ENCODE results near the gene BARX2.

Gene BARX2

DNA sequence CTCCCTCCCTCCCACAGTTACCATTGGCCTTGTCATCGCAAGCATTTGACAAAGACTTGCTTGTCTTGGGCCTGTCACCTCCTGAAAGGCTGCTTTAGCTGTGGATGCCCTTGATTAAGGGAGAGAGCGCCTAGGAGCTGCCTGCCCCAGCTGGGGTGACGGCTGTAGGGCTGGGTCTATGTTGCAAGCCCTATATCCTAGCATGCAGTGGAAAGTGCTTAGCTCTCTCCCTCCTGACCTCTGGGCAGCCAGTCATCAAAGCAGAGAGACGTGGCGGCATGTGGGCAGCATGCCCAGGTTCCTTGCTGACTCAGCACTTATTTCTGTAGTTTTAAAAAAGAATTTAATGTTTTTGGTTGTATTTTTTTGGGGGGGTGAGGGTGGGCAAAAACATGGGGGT is 75.9 kb downstream of the BARX2 start:
- peak; percentile 5 for DNase-seq (ENCODE audit: low read depth)
- H3K4me3 ChIP-seq (ENCODE audit: low read length), result no peak overlapping the region
- TF ChIP-seq, protein P1, sequence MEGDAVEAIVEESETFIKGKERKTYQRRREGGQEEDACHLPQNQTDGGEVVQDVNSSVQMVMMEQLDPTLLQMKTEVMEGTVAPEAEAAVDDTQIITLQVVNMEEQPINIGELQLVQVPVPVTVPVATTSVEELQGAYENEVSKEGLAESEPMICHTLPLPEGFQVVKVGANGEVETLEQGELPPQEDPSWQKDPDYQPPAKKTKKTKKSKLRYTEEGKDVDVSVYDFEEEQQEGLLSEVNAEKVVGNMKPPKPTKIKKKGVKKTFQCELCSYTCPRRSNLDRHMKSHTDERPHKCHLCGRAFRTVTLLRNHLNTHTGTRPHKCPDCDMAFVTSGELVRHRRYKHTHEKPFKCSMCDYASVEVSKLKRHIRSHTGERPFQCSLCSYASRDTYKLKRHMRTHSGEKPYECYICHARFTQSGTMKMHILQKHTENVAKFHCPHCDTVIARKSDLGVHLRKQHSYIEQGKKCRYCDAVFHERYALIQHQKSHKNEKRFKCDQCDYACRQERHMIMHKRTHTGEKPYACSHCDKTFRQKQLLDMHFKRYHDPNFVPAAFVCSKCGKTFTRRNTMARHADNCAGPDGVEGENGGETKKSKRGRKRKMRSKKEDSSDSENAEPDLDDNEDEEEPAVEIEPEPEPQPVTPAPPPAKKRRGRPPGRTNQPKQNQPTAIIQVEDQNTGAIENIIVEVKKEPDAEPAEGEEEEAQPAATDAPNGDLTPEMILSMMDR (conservative IDR thresholded peaks at IDR 0.05; ENCODE audit: low read depth, low read length), result no peak

DNA sequence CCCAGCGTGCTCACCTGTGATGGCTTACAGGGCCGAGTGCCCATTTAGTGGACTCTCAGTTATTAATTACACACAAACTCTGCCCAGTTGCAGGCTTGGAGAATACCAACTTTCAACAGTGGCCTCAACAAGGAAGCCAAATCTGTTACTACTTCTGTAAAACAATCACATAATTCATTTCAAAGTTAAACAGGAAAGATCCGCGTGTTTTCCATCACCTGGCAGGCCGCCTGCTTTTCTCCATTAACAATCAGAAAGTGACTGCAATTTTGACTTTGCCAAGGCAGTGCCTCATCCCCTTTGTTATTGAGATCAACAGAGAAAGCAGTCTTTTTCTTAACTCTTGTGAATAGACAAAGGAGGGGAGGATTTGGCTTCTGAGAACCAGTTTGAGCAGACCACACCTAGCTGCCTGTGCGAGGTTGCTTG is 77.7 kb downstream of the BARX2 start:
- TF ChIP-seq, protein P1 (conservative IDR thresholded peaks at IDR 0.05; ENCODE audit: low read depth, low read length), result no peak
- H3K4me3 ChIP-seq (ENCODE audit: low read length), result no peak overlapping the region
- no peak for DNase-seq (ENCODE audit: low read depth)

DNA sequence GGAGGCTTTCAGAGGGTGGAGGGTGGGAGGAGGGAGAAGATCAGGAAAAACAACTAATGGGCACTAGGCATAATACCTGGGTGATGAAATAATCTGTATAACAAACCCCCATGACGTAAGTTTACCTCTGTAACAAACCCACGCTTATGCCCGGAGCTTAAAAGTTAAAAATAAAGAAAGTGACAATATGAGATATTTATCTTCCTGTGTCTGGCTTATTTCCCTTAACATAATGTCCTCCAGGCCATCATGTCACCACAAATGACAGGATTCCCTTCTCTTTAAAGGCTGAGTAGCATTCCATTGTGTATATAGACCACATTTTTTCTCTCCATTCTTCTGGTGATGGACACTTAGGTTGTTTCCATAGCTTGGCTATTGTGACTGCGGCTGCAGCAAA is 79.5 kb downstream of the BARX2 start:
- DNase-seq (ENCODE audit: low read depth), result no peak
- no peak overlapping the region for H3K4me3 ChIP-seq (ENCODE audit: low read length)
- TF ChIP-seq, protein P1 (conservative IDR thresholded peaks at IDR 0.05; ENCODE audit: low read depth, low read length), result no peak

DNA sequence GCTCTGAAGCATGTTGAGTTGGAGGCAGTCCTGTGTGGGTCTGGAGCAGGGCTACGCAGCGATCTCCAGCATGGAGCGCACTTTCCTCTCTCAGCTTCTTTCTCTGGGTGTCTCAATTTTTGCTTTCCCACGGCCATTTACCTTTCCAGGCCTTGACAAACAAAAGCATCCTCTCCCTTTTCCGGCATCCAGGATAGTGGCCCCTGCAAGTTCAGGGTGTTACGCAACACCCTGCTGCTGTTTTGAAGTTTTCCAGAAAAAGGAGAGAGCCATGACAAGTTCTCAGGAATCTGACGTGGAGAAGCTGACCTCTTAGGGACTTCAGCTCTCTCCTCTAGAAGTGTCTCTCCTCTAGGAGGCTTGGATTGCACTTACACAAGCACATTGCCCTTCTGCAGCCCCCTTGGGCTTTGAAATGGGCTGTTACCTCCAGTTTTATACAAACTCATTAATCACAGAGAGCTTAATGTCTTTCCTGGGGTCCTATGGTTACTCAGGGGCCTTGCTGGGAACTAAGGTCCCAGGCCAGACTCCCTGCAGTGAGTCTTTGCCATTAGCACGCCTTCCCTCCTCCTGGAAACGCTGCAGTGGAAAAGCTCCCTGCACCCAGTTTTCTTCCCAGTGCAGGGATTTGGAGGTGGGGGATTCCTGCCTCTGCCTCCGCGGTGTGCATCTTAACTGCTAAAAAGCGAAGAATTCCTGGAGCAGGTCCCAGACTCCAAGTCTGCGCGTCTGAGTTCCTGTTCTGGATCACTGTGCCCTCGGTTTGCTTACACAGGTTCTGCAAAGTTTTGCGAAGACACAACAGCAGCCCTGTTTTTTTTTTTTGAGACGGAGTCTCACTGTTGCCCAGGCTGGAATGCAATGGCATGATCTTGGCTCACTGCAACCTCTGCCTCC is 80.4 kb downstream of the BARX2 start:
- H3K4me3 ChIP-seq (ENCODE audit: low read length), result no peak overlapping the region
- TF ChIP-seq, protein P1 (conservative IDR thresholded peaks at IDR 0.05; ENCODE audit: low read depth, low read length), result no peak
- no peak for DNase-seq (ENCODE audit: low read depth)

DNA sequence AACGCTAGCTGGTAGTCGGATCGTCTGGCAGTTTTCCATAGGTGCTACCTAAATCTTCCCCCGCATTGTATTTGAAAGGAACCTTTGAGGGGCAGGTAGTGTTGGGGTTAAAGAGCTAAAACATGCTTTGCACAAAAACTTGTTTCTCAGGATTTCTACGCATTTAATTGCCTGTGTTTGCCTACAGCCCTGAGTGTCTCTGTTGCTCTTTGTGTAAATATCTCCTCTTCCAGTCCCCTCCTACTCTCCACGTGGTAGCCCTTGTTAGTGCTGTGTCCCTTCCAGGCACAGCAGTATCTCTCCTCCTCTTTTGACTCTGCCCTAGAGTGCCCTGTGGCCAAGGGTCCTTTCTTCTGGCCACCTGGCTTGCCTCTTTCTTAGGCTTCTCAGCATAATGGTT is 81.7 kb downstream of the BARX2 start:
- H3K4me3 ChIP-seq (ENCODE audit: low read length), result no peak overlapping the region
- TF ChIP-seq, protein P1 (conservative IDR thresholded peaks at IDR 0.05; ENCODE audit: low read depth, low read length), result no peak
- no peak for DNase-seq (ENCODE audit: low read depth)

DNA sequence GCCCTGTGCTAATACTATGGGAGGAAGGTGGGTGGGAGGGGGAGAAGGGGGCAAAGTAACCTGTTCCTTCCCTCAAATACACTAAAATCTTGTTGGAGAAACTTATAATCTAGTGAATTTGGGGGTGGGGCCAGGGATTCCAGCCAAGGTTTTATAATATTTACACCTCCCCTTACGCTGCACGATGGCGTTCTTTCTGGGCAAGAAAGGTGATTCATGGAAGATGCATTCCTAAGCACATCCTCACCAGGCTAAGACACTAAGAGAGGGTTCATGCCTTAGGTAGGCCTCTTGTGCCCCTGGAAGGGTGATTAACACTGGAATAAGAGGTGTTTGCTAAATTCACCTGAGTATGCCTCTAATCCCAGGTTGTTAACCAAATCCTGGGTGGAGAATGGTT is 82.6 kb downstream of the BARX2 start:
- TF ChIP-seq, protein P1 (conservative IDR thresholded peaks at IDR 0.05; ENCODE audit: low read depth, low read length), result no peak
- no peak for DNase-seq (ENCODE audit: low read depth)
- H3K4me3 ChIP-seq (ENCODE audit: low read length), result no peak overlapping the region
